Anterior cingulate cortex (tissue), 58 donors: ENCODE data around the gene SPPL2B.
"Not testable (repeated sequence)": the region's sequence is repeated elsewhere in the genome, so short reads cannot be mapped to it uniquely, and the experiment has no call there.

ENCODE experiments used
- DNase-seq, 58 donors: peaks; one replicate each; lab custom pipeline; 2025; lab: John Stamatoyannopoulos, UW

Gene SPPL2B

GRCh38 chr19:2395293-2395829, 66.9 kb downstream of the SPPL2B start:
- not testable (repeated sequence) for DNase-seq

- not testable (repeated sequence) for DNase-seq
These were observed 68.7 kb downstream of the SPPL2B start for GRCh38 chr19:2397173-2397572.

GRCh38 chr19:2398735-2399305, 70.3 kb downstream of the SPPL2B start:
- no peak for DNase-seq

- DNase-seq = no peak
These were observed 71.1 kb downstream of the SPPL2B start for GRCh38 chr19:2399582-2399981.
